HUDEP-2 (cell line): ENCODE measurements around the gene KLHL40.

Experiments
- DNase-seq, 76 experiments: peaks; one replicate each; lab custom pipeline; 2025; ENCODE audit not compliant: unreplicated experiment in 76 of 76; lab: John Stamatoyannopoulos, UW

Gene KLHL40

GRCh38 chr3:42685363-42685881 is at the start of gene KLHL40:
KLHL40 (plus strand) TSS chr3:42685537; CDS start chr3:42685619, 82 bp downstream.
- no peak for DNase-seq

- DNase-seq: no peak
Observed at GRCh38 chr3:42637001-42637400, 48.3 kb upstream of the KLHL40 start.

GRCh38 chr3:42638339-42638842 is 46.9 kb upstream of the KLHL40 start:
- DNase-seq: no peak

- DNase-seq: no peak
Observed at GRCh38 chr3:42639192-42639591, 46.1 kb upstream of the KLHL40 start.

GRCh38 chr3:42640129-42640528 is 45.2 kb upstream of the KLHL40 start:
- no peak for DNase-seq

- DNase-seq: no peak
Observed at GRCh38 chr3:42640771-42641370, 44.5 kb upstream of the KLHL40 start.

GRCh38 chr3:42647821-42648459 is 37.4 kb upstream of the KLHL40 start:
- no peak for DNase-seq

GRCh38 chr3:42649006-42649405 is 36.3 kb upstream of the KLHL40 start:
- DNase-seq: no peak

GRCh38 chr3:42649783-42650182 is 35.6 kb upstream of the KLHL40 start:
- DNase-seq: no peak

GRCh38 chr3:42651248-42652091 is 33.9 kb upstream of the KLHL40 start:
- no peak for DNase-seq

GRCh38 chr3:42652251-42652610 is 33.1 kb upstream of the KLHL40 start:
- no peak for DNase-seq

GRCh38 chr3:42652611-42653302 is 32.6 kb upstream of the KLHL40 start:
- DNase-seq: peak in 46 of 76 experiments; percentile 7 to 67 (median 37)

GRCh38 chr3:42653303-42653559 is 32.1 kb upstream of the KLHL40 start:
- no peak for DNase-seq

- no peak for DNase-seq
Observed at GRCh38 chr3:42653560-42654330, 31.6 kb upstream of the KLHL40 start, which contains the start of gene ZBTB47. ZBTB47 (plus strand) TSS chr3:42653697; CDS start chr3:42658356, 4,659 bp downstream.

GRCh38 chr3:42654331-42655201 is 30.8 kb upstream of the KLHL40 start:
- DNase-seq: no peak

GRCh38 chr3:42655331-42655888 is 29.9 kb upstream of the KLHL40 start:
- DNase-seq: no peak

GRCh38 chr3:42655980-42656679 is 29.2 kb upstream of the KLHL40 start:
- DNase-seq: no peak
